PC-3 (cell line): Measurements from ENCODE around the gene CCR9. TPM values are rescaled to one million over a fixed set of nuclear protein-coding genes. Genes with fewer than 3 reads are reported as not detected.

Source experiments
- ATAC-seq: fragments of 200-7000 bp; cut with Tn5 transposase; 2 replicates; pipeline ENCODE4 v1.9.1; 2020; ENCODE audit warnings: mild to moderate bottlenecking, moderate library complexity
- BruUV-seq: library from RNA; stranded (reverse); fragments of 400-500 nt; replicated peaks from 2 replicates; lab custom pipeline; 2021; lab: Mats Ljungman, UMichigan
- CTCF ChIA-PET: fragments of 300-600 bp; sonication (Branson Sonifier 250); formaldehyde crosslinking; loops from one replicate; lab custom pipeline; 2022; ENCODE audit warnings: antibody characterized with exemption; lab: Charles Lee
- POLR2A ChIA-PET: fragments of 300-600 bp; sonication (Branson Sonifier 250); formaldehyde crosslinking; loops from one replicate; lab custom pipeline; 2022; ENCODE audit warnings: antibody characterized with exemption; ENCODE audit not compliant: unreplicated experiment; lab: Charles Lee
- DNase-seq: peaks from one replicate; pipeline ENCODE4 v3.0.0-alpha.2; 2015
- H2AFZ ChIP-seq: fragments of 300-600 bp; sonication (generic); 2 replicates; pipeline ENCODE4 v1.6.0; 2016; ENCODE audit warnings: antibody characterized with exemption, low read length
- H3F3A ChIP-seq: fragments of 300-600 bp; sonication (generic); one replicate; pipeline ENCODE4 v1.6.0; 2017; ENCODE audit warnings: antibody characterized with exemption, low read length, control low read depth, mild to moderate bottlenecking; ENCODE audit not compliant: unreplicated experiment
- H3K27ac ChIP-seq: fragments of 300-600 bp; sonication (generic); 2 replicates; pipeline ENCODE4 v1.5.1; 2016; ENCODE audit warnings: mild to moderate bottlenecking, low read length
- H3K27me3 ChIP-seq: fragments of 300-600 bp; sonication (generic); 2 replicates; pipeline ENCODE4 v1.6.1; 2016; ENCODE audit warnings: low read length, mixed read lengths
- H3K36me3 ChIP-seq: fragments of 300-600 bp; sonication (generic); 2 replicates; pipeline ENCODE4 v1.6.1; 2016; ENCODE audit warnings: low read depth, mixed run types, low read length, mixed read lengths
- H3K4me1 ChIP-seq: fragments of 300-600 bp; sonication (generic); 2 replicates; pipeline ENCODE4 v1.5.1; 2016; ENCODE audit warnings: low read length; ENCODE audit not compliant: insufficient read depth
- H3K4me2 ChIP-seq: fragments of 300-600 bp; sonication (generic); 2 replicates; pipeline ENCODE4 v1.6.0; 2016; ENCODE audit warnings: low read length
- H3K4me3 ChIP-seq: fragments of 300-600 bp; sonication (generic); 2 replicates; pipeline ENCODE4 v1.5.1; 2016; ENCODE audit warnings: mild to moderate bottlenecking, low read length, mixed read lengths
- H3K79me2 ChIP-seq: fragments of 300-600 bp; sonication (generic); 2 replicates; pipeline ENCODE4 v1.6.1; 2017; ENCODE audit warnings: low read length, mixed read lengths
- H3K9ac ChIP-seq: fragments of 300-600 bp; sonication (generic); 2 replicates; pipeline ENCODE4 v1.6.0; 2016; ENCODE audit warnings: mild to moderate bottlenecking, low read length
- H3K9me2 ChIP-seq: fragments of 300-600 bp; sonication (generic); replicated peaks from 2 replicates; pipeline ENCODE4 v1.6.1; 2016; ENCODE audit warnings: mixed run types, low read length, mixed read lengths
- H3K9me3 ChIP-seq: fragments of 300-600 bp; sonication (generic); 2 replicates; pipeline ENCODE4 v1.6.1; 2016; ENCODE audit warnings: low read length, mixed read lengths
- H4K20me1 ChIP-seq: fragments of 300-600 bp; sonication (generic); 2 replicates; pipeline ENCODE4 v1.6.1; 2016; ENCODE audit warnings: low read length, mixed read lengths
- CTCF ChIP-seq: fragments of 300-600 bp; sonication (generic); conservative IDR thresholded peaks from 2 replicates; pipeline ENCODE4 v1.5.1; 2017; ENCODE audit warnings: antibody characterized with exemption, low read depth, mild to moderate bottlenecking, low read length
- EZH2 ChIP-seq: fragments of 300-600 bp; sonication (generic); IDR thresholded peaks from one replicate; pipeline ENCODE4 v1.6.1; 2017; ENCODE audit warnings: antibody characterized with exemption, mild to moderate bottlenecking, low read length; ENCODE audit not compliant: unreplicated experiment
- EZH2phosphoT487 ChIP-seq: fragments of 300-600 bp; sonication (generic); IDR thresholded peaks from 2 replicates; pipeline ENCODE4 v1.6.1; 2018; ENCODE audit warnings: mild to moderate bottlenecking, antibody characterized with exemption, low read length, borderline replicate concordance
- intact Hi-C: fragments of 100-400 bp; cut with micrococcal nuclease; formaldehyde crosslinking; loops from 2 replicates; pipeline ENCODE4 v1.9.0; 2023
- total RNA-seq: library from RNA; depleted of rRNA; stranded (reverse); fragments of >200 nt; gene quantifications from 2 replicates; pipeline ENCODE4 v1.2.3, GENCODE V29; 2014

The CCR9 gene
- total RNA-seq, 1 experiment from 2014 or later, result not detected

GRCh38 chr3:45917146-45917898 lies 31.0 kb downstream of the CCR9 start:
- TF ChIP-seq EZH2 (no peak), CTCF (no peak), EZH2phosphoT487 (no peak)
- Histone ChIP-seq H3K4me3 (no peak overlapping the region), H3K27ac (no peak overlapping the region), H3K36me3 (no peaks in the 10 kb centered on the region), H4K20me1 (no peaks in the 10 kb centered on the region), H3K79me2 (no peaks in the 10 kb centered on the region), H3K27me3 (no peaks in the 10 kb centered on the region), H3K9me2 (no peaks in the 10 kb centered on the region), H3K9me3 (no peaks in the 10 kb centered on the region), H3K9ac (no peak overlapping the region), H2AFZ (no peak overlapping the region), H3K4me1 (peaks cover 12% of the 10 kb centered on the region), H3K4me2 (no peak overlapping the region), H3F3A (no peaks in the 10 kb centered on the region)
- intact Hi-C loops, result no loop called here
- CTCF ChIA-PET, result no interaction called here
- POLR2A ChIA-PET, result interaction anchor here (0.6 kb wide), 1 partner anchor 101 kb away, joined by 7 read pairs; no protein-coding TSS in a partner anchor
- no TSS peak for BruUV-seq
- DNase-seq (no peak), ATAC-seq (no peak)

- peaks cover 1% of the 10 kb centered on the region for H3K4me1 ChIP-seq
- no peaks in the 10 kb centered on the region for H3K79me2 ChIP-seq
- ChIA-PET CTCF (no interaction called here), POLR2A (no interaction called here)
- no peaks in the 10 kb centered on the region for H3K9me2 ChIP-seq
- ATAC-seq, result no peak
- no peak for DNase-seq
- 0 out of 2 replicates have a peak, but pooled peaks cover 7% of the 10 kb centered on the region for H3K36me3 ChIP-seq
- H3K27me3 ChIP-seq, result no peaks in the 10 kb centered on the region
- no peaks in the 10 kb centered on the region for H3F3A ChIP-seq
- no peak overlapping the region for H3K27ac ChIP-seq
- H3K4me2 ChIP-seq, result no peak overlapping the region
- H4K20me1 ChIP-seq, result no peaks in the 10 kb centered on the region
- no peak overlapping the region for H3K4me3 ChIP-seq
- H3K9me3 ChIP-seq, result no peaks in the 10 kb centered on the region
- no peak overlapping the region for H2AFZ ChIP-seq
- TF ChIP-seq CTCF, result no peak
- TF ChIP-seq EZH2, result no peak
- TF ChIP-seq EZH2phosphoT487, result no peak
- intact Hi-C loops, result no loop called here
- no TSS peak for BruUV-seq
- H3K9ac ChIP-seq, result no peak overlapping the region
These were observed 35.1 kb downstream of the CCR9 start for GRCh38 chr3:45921158-45922038.

- Histone ChIP-seq H3F3A (no peaks in the 10 kb centered on the region), H3K79me2 (no peaks in the 10 kb centered on the region), H3K4me1 (no peaks in the 10 kb centered on the region), H4K20me1 (no peaks in the 10 kb centered on the region), H3K27me3 (no peaks in the 10 kb centered on the region), H3K27ac (no peak overlapping the region), H3K9me2 (no peaks in the 10 kb centered on the region), H3K4me3 (no peak overlapping the region), H3K9me3 (no peaks in the 10 kb centered on the region), H3K9ac (no peak overlapping the region), H2AFZ (no peak overlapping the region), H3K4me2 (no peak overlapping the region), H3K36me3 (0 out of 2 replicates have a peak, but pooled peaks cover 7% of the 10 kb centered on the region)
- no TSS peak for BruUV-seq
- ATAC-seq (no peak), DNase-seq (no peak)
- POLR2A ChIA-PET, result no interaction called here
- intact Hi-C loops, result no loop called here
- TF ChIP-seq EZH2, result no peak
- TF ChIP-seq EZH2phosphoT487, result no peak
- no peak for TF ChIP-seq CTCF
- CTCF ChIA-PET, result no interaction called here
These were observed 35.6 kb downstream of the CCR9 start for GRCh38 chr3:45922039-45922326.
